ENCODE results near the gene SYTL3. TPM values are rescaled to one million over a fixed set of nuclear protein-coding genes. Genes with fewer than 3 reads are reported as not detected.
A peak's percentile ranks its signal among the peaks of the same experiment; 100 is the strongest.

The SYTL3 gene
- total and polyA plus RNA-seq, 8 donors, result 3.1 to 14.6 (median 5.3) TPM

GRCh38 chr6:158759966-158760617 is 110.2 kb downstream of the SYTL3 start:
- H3K27ac ChIP-seq, result no peak overlapping the region
- WGBS, 5 donors, result 72 to 92% (median 80%) methylated on average over 6 to 7 of the region's 7 CpGs
- no peak overlapping the region for H3K4me3 ChIP-seq
- intact Hi-C loops (cut with DNase I; ENCODE audit: low total_unique reads), result no loop called here
- peaks cover under 1 to 45% (median 18%) of the 10 kb centered on the region in 4 donors for H3K36me3 ChIP-seq
- no peaks in the 10 kb centered on the region for H3K9me3 ChIP-seq
- no peak for DNase-seq
- H3K27me3 ChIP-seq, result no peaks in the 10 kb centered on the region
- peaks cover 0 to 24% (median 6%) of the 10 kb centered on the region in 4 donors for H3K4me1 ChIP-seq
- TF ChIP-seq EP300 (IDR thresholded peaks at IDR 0.05), result no peak
- TF ChIP-seq CTCF (IDR thresholded peaks at IDR 0.05), result no peak
- no peak for TF ChIP-seq POLR2A (IDR thresholded peaks at IDR 0.05)
- TF ChIP-seq POLR2AphosphoS5 (IDR thresholded peaks at IDR 0.05), result no peak

- Histone ChIP-seq H3K27ac (no peak overlapping the region), H3K4me3 (no peak overlapping the region), H3K4me1 (peaks cover 0 to 27% (median 6%) of the 10 kb centered on the region in 4 donors), H3K27me3 (no peaks in the 10 kb centered on the region), H3K36me3 (peaks cover 7 to 47% (median 25%) of the 10 kb centered on the region in 4 donors), H3K9me3 (no peaks in the 10 kb centered on the region)
- DNase-seq, result no peak
- intact Hi-C loops (cut with DNase I; ENCODE audit: low total_unique reads), result no loop called here
- WGBS, 5 donors, result 73 to 81% (median 77%) methylated on average over 17 of the region's 17 CpGs
- TF ChIP-seq EP300 (IDR thresholded peaks at IDR 0.05) (no peak), POLR2AphosphoS5 (IDR thresholded peaks at IDR 0.05) (no peak), CTCF (IDR thresholded peaks at IDR 0.05) (no peak), POLR2A (IDR thresholded peaks at IDR 0.05) (no peak)
Measured at GRCh38 chr6:158760618-158761250, 110.9 kb downstream of the SYTL3 start.

GRCh38 chr6:158761746-158762145 is 111.9 kb downstream of the SYTL3 start:
- H3K4me3 ChIP-seq, result no peak overlapping the region
- peaks cover 13 to 56% (median 35%) of the 10 kb centered on the region in 4 donors for H3K36me3 ChIP-seq
- 89 to 92% (median 91%) methylated on average over 10 of the region's 10 CpGs for WGBS, 5 donors
- H3K9me3 ChIP-seq, result no peaks in the 10 kb centered on the region
- no peaks in the 10 kb centered on the region for H3K27me3 ChIP-seq
- no peak overlapping the region for H3K27ac ChIP-seq
- no peak for DNase-seq
- peaks cover 0 to 27% (median 6%) of the 10 kb centered on the region in 4 donors for H3K4me1 ChIP-seq
- intact Hi-C loops (cut with DNase I; ENCODE audit: low total_unique reads), result no loop called here
- TF ChIP-seq POLR2AphosphoS5 (IDR thresholded peaks at IDR 0.05) (no peak), EP300 (IDR thresholded peaks at IDR 0.05) (no peak), CTCF (IDR thresholded peaks at IDR 0.05) (no peak), POLR2A (IDR thresholded peaks at IDR 0.05) (no peak)

- no peaks in the 10 kb centered on the region for H3K9me3 ChIP-seq
- H3K36me3 ChIP-seq, result peaks cover 24 to 56% (median 45%) of the 10 kb centered on the region in 4 donors
- no peaks in the 10 kb centered on the region for H3K27me3 ChIP-seq
- intact Hi-C loops (cut with DNase I; ENCODE audit: low total_unique reads), result no loop called here
- no peak overlapping the region for H3K4me3 ChIP-seq
- H3K4me1 ChIP-seq, result peaks cover 0 to 27% (median 6%) of the 10 kb centered on the region in 4 donors
- 48 to 60% (median 56%) methylated on average over 12 of the region's 12 CpGs for WGBS, 5 donors
- TF ChIP-seq POLR2A (IDR thresholded peaks at IDR 0.05), result no peak
- peak in 1 of 2 donors; percentile 40 for DNase-seq
- peak overlapping the region in 4 of 5 donors; percentile 26 to 53 (median 38) for H3K27ac ChIP-seq
Measured at GRCh38 chr6:158762787-158763433, 113.1 kb downstream of the SYTL3 start.

Data from stomach (tissue), 9 donors.